Measurements from ENCODE around the gene FOXD1.

Gene FOXD1

GRCh38 chr5:73415617-73416016 lies 33.0 kb downstream of the FOXD1 start:
- no peak overlapping the region for H4K91ac ChIP-seq (ENCODE audit: low read length)
- H3K4ac ChIP-seq (ENCODE audit: low read depth in 1 of 2, low read length in 2 of 2), result no peak overlapping the region
- no peaks in the 10 kb centered on the region for H3K9me3 ChIP-seq (ENCODE audit: control insufficient read depth, low read length)
- H3K9ac ChIP-seq (ENCODE audit: low read length), result no peak overlapping the region
- H2BK12ac ChIP-seq (ENCODE audit: low read length in 2 of 2), result no peak overlapping the region
- no peak overlapping the region for H2BK15ac ChIP-seq (ENCODE audit: low read depth, poor library complexity, severe bottlenecking)
- DNase-seq, result no peak
- no peak overlapping the region for H3K4me2 ChIP-seq (ENCODE audit: low read length, poor library complexity, severe bottlenecking)
- no peak overlapping the region for H3K27ac ChIP-seq (ENCODE audit: low read length, poor library complexity, severe bottlenecking)
- H3K4me1 ChIP-seq (ENCODE audit: control insufficient read depth, insufficient read depth, low read depth, low read length), result peaks cover 19% of the 10 kb centered on the region
- no peak overlapping the region for H3K4me3 ChIP-seq (ENCODE audit: insufficient read depth in 1 of 2, low read depth in 1 of 2, low read length in 2 of 2)
- H3K79me1 ChIP-seq (replicated peaks; ENCODE audit: low read length, poor library complexity, severe bottlenecking), result no peaks in the 10 kb centered on the region
- no peak overlapping the region for H4K8ac ChIP-seq (ENCODE audit: low read length)
- no peaks in the 10 kb centered on the region for H3K36me3 ChIP-seq (ENCODE audit: control insufficient read depth in 1 of 2, insufficient read depth in 2 of 2, low read depth in 1 of 2, low read length in 2 of 2)
- H2AK5ac ChIP-seq (ENCODE audit: low read length, severe bottlenecking), result no peak overlapping the region
- no peak overlapping the region for H2BK120ac ChIP-seq (ENCODE audit: low read depth, low read length)
- H3K18ac ChIP-seq (ENCODE audit: low read depth in 1 of 2, low read length in 2 of 2), result no peak overlapping the region
- no peak overlapping the region for H3K23ac ChIP-seq (ENCODE audit: low read length in 2 of 2)
- H2AFZ ChIP-seq (ENCODE audit: low read depth, low read length), result no peak overlapping the region
- no peak overlapping the region for H2BK5ac ChIP-seq (ENCODE audit: low read depth, low read length, poor library complexity, severe bottlenecking)
- WGBS, result 85% methylated on average over 5 of the region's 5 CpGs
- peaks cover 3 to 75% of the 10 kb centered on the region in 2 experiments for H3K27me3 ChIP-seq (ENCODE audit: control insufficient read depth in 1 of 2, insufficient read depth in 1 of 2, low read length in 2 of 2)
- H3K14ac ChIP-seq (ENCODE audit: low read length in 2 of 2), result no peak overlapping the region

GRCh38 chr5:73415171-73415570 lies 33.4 kb downstream of the FOXD1 start:
- no peak overlapping the region for H2AFZ ChIP-seq (ENCODE audit: low read depth, low read length)
- H3K79me1 ChIP-seq (replicated peaks; ENCODE audit: low read length, poor library complexity, severe bottlenecking), result no peaks in the 10 kb centered on the region
- no peak overlapping the region for H3K27ac ChIP-seq (ENCODE audit: low read length, poor library complexity, severe bottlenecking)
- 100% methylated on average over 2 of the region's 2 CpGs for WGBS
- H3K4me2 ChIP-seq (ENCODE audit: low read length, poor library complexity, severe bottlenecking), result no peak overlapping the region
- H4K8ac ChIP-seq (ENCODE audit: low read length), result no peak overlapping the region
- no peak overlapping the region for H2BK5ac ChIP-seq (ENCODE audit: low read depth, low read length, poor library complexity, severe bottlenecking)
- no peak overlapping the region for H3K18ac ChIP-seq (ENCODE audit: low read depth in 1 of 2, low read length in 2 of 2)
- no peaks in the 10 kb centered on the region for H3K9me3 ChIP-seq (ENCODE audit: control insufficient read depth, low read length)
- H3K4ac ChIP-seq (ENCODE audit: low read depth in 1 of 2, low read length in 2 of 2), result no peak overlapping the region
- H3K14ac ChIP-seq (ENCODE audit: low read length in 2 of 2), result no peak overlapping the region
- no peak overlapping the region for H2BK120ac ChIP-seq (ENCODE audit: low read depth, low read length)
- no peak overlapping the region for H3K4me3 ChIP-seq (ENCODE audit: insufficient read depth in 1 of 2, low read depth in 1 of 2, low read length in 2 of 2)
- no peak for DNase-seq
- no peak overlapping the region for H3K9ac ChIP-seq (ENCODE audit: low read length)
- peaks cover 19% of the 10 kb centered on the region for H3K4me1 ChIP-seq (ENCODE audit: control insufficient read depth, insufficient read depth, low read depth, low read length)
- peaks cover 0 to 71% of the 10 kb centered on the region in 2 experiments for H3K27me3 ChIP-seq (ENCODE audit: control insufficient read depth in 1 of 2, insufficient read depth in 1 of 2, low read length in 2 of 2)
- H3K36me3 ChIP-seq (ENCODE audit: control insufficient read depth in 1 of 2, insufficient read depth in 2 of 2, low read depth in 1 of 2, low read length in 2 of 2), result no peaks in the 10 kb centered on the region
- H4K91ac ChIP-seq (ENCODE audit: low read length), result no peak overlapping the region
- H2BK15ac ChIP-seq (ENCODE audit: low read depth, poor library complexity, severe bottlenecking), result no peak overlapping the region
- H2AK5ac ChIP-seq (ENCODE audit: low read length, severe bottlenecking), result no peak overlapping the region
- no peak overlapping the region for H3K23ac ChIP-seq (ENCODE audit: low read length in 2 of 2)
- H2BK12ac ChIP-seq (ENCODE audit: low read length in 2 of 2), result no peak overlapping the region

DNA sequence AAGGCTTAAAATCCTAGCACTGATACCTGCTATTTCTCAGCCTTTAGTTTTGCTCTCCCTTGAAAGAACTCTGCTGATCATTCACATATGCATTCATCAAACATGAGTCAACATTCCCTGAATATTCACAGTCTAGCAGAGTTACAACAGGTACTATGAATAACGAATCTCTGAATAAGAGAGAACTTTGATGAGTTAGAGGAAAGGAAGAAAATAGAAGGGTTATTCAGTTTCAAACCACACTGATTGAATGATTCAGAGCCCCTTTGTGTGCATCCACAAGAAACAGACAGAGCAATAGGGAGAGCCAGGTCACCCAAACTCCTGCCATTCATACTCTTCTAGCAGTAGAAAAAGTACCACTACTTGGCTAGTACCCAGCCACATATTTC lies 36.0 kb downstream of the FOXD1 start:
- no peak overlapping the region for H3K23ac ChIP-seq (ENCODE audit: low read length in 2 of 2)
- H3K27me3 ChIP-seq (ENCODE audit: control insufficient read depth in 1 of 2, insufficient read depth in 1 of 2, low read length in 2 of 2), result peaks cover 0 to 47% of the 10 kb centered on the region in 2 experiments
- no peaks in the 10 kb centered on the region for H3K9me3 ChIP-seq (ENCODE audit: control insufficient read depth, low read length)
- no peak for DNase-seq
- WGBS, result no CpG with 5 or more reads among the region's 1 CpG
- H2BK12ac ChIP-seq (ENCODE audit: low read length in 2 of 2), result no peak overlapping the region
- H2BK120ac ChIP-seq (ENCODE audit: low read depth, low read length), result no peak overlapping the region
- H3K4me2 ChIP-seq (ENCODE audit: low read length, poor library complexity, severe bottlenecking), result no peak overlapping the region
- H2BK15ac ChIP-seq (ENCODE audit: low read depth, poor library complexity, severe bottlenecking), result no peak overlapping the region
- no peak overlapping the region for H3K14ac ChIP-seq (ENCODE audit: low read length in 2 of 2)
- peaks cover 5% of the 10 kb centered on the region for H3K4me1 ChIP-seq (ENCODE audit: control insufficient read depth, insufficient read depth, low read depth, low read length)
- H2AK5ac ChIP-seq (ENCODE audit: low read length, severe bottlenecking), result no peak overlapping the region
- H3K36me3 ChIP-seq (ENCODE audit: control insufficient read depth in 1 of 2, insufficient read depth in 2 of 2, low read depth in 1 of 2, low read length in 2 of 2), result no peaks in the 10 kb centered on the region
- no peak overlapping the region for H2AFZ ChIP-seq (ENCODE audit: low read depth, low read length)
- no peaks in the 10 kb centered on the region for H3K79me1 ChIP-seq (replicated peaks; ENCODE audit: low read length, poor library complexity, severe bottlenecking)
- no peak overlapping the region for H3K18ac ChIP-seq (ENCODE audit: low read depth in 1 of 2, low read length in 2 of 2)
- no peak overlapping the region for H4K91ac ChIP-seq (ENCODE audit: low read length)
- H2BK5ac ChIP-seq (ENCODE audit: low read depth, low read length, poor library complexity, severe bottlenecking), result no peak overlapping the region
- peak overlapping the region; percentile 78 for H3K27ac ChIP-seq (ENCODE audit: low read length, poor library complexity, severe bottlenecking)
- no peak overlapping the region for H3K9ac ChIP-seq (ENCODE audit: low read length)
- H4K8ac ChIP-seq (ENCODE audit: low read length), result no peak overlapping the region
- no peak overlapping the region for H3K4me3 ChIP-seq (ENCODE audit: insufficient read depth in 1 of 2, low read depth in 1 of 2, low read length in 2 of 2)
- H3K4ac ChIP-seq (ENCODE audit: low read depth in 1 of 2, low read length in 2 of 2), result no peak overlapping the region

DNA sequence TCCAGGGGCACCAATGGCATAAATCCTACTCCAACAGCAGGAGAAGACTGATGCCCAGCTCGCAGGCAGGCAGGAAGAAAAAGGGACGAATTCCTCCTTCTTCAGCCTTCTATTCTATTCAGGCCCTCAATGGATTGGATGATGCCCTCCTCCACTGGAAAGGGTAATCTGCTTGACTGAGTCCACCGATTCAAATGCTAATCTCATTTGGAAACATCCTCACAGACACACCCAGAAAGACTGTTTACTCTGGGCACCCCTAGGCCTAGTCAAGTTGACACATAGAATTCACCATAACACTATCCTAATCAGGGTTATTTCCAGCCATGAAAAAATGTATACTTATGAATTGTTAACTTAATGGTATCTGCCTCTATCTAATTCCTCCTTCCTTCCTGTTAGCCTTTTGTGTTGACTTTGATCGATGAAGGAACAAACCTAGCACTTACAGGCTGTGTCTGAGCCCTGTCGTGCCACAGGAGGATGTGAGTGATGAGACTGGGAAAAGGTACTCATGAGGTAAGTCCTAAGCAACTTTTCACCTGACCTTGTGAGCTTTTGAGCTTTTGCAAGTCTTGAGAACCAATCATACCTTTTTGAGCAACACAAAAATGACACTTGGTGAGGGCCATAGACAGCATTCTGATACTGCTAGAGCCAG lies 36.5 kb downstream of the FOXD1 start:
- Histone ChIP-seq H3K4ac (ENCODE audit: low read depth in 1 of 2, low read length in 2 of 2) (no peak overlapping the region), H2BK12ac (ENCODE audit: low read length in 2 of 2) (no peak overlapping the region), H4K8ac (ENCODE audit: low read length) (no peak overlapping the region), H3K9me3 (ENCODE audit: control insufficient read depth, low read length) (no peaks in the 10 kb centered on the region), H3K18ac (ENCODE audit: low read depth in 1 of 2, low read length in 2 of 2) (no peak overlapping the region), H3K4me2 (ENCODE audit: low read length, poor library complexity, severe bottlenecking) (no peak overlapping the region), H3K27me3 (ENCODE audit: control insufficient read depth in 1 of 2, insufficient read depth in 1 of 2, low read length in 2 of 2) (peaks cover 0 to 45% of the 10 kb centered on the region in 2 experiments), H4K91ac (ENCODE audit: low read length) (no peak overlapping the region), H3K4me3 (ENCODE audit: insufficient read depth in 1 of 2, low read depth in 1 of 2, low read length in 2 of 2) (no peak overlapping the region), H3K36me3 (ENCODE audit: control insufficient read depth in 1 of 2, insufficient read depth in 2 of 2, low read depth in 1 of 2, low read length in 2 of 2) (no peaks in the 10 kb centered on the region), H2AK5ac (ENCODE audit: low read length, severe bottlenecking) (no peak overlapping the region), H3K79me1 (replicated peaks; ENCODE audit: low read length, poor library complexity, severe bottlenecking) (no peaks in the 10 kb centered on the region), H3K9ac (ENCODE audit: low read length) (no peak overlapping the region), H2BK120ac (ENCODE audit: low read depth, low read length) (no peak overlapping the region), H3K27ac (ENCODE audit: low read length, poor library complexity, severe bottlenecking) (peak overlapping the region; percentile 78), H3K14ac (ENCODE audit: low read length in 2 of 2) (no peak overlapping the region), H3K23ac (ENCODE audit: low read length in 2 of 2) (no peak overlapping the region), H2AFZ (ENCODE audit: low read depth, low read length) (no peak overlapping the region), H2BK5ac (ENCODE audit: low read depth, low read length, poor library complexity, severe bottlenecking) (no peak overlapping the region), H3K4me1 (ENCODE audit: control insufficient read depth, insufficient read depth, low read depth, low read length) (peaks cover 2% of the 10 kb centered on the region), H2BK15ac (ENCODE audit: low read depth, poor library complexity, severe bottlenecking) (no peak overlapping the region)
- WGBS, result 76% methylated on average over 5 of the region's 5 CpGs
- no peak for DNase-seq

Measured in mesenchymal stem cell (in vitro differentiated cells and primary cell).